Left lobe of liver (tissue), 2 donors: ENCODE results near the gene UHRF1. TPM values are rescaled to one million over a fixed set of nuclear protein-coding genes. Genes with fewer than 3 reads are reported as not detected.
"Not testable (repeated sequence)": the region's sequence is repeated elsewhere in the genome, so short reads cannot be mapped to it uniquely, and the experiment has no call there.

Source experiments
- ATAC-seq: fragments of 200-7000 bp; cut with Tn5 transposase; one replicate; pipeline ENCODE4 v1.9.1; 2020; ENCODE audit warnings: mild to moderate bottlenecking, moderate library complexity
- DNase-seq: peaks from one replicate; pipeline ENCODE4 v3.0.0-alpha.2; 2020; ENCODE audit warnings: low spot score
- total RNA-seq: library from RNA; stranded (reverse); gene quantifications from one replicate; pipeline ENCODE4 v1.2.1, GENCODE V29; 2021
- donor health status: DM: no; HTN: no; CAD: no; lungs with moderate emphysema.
- donor health status: DM: no; HTN: yes; CAD: no.

The UHRF1 gene
- total RNA-seq = 0.45 TPM

DNA sequence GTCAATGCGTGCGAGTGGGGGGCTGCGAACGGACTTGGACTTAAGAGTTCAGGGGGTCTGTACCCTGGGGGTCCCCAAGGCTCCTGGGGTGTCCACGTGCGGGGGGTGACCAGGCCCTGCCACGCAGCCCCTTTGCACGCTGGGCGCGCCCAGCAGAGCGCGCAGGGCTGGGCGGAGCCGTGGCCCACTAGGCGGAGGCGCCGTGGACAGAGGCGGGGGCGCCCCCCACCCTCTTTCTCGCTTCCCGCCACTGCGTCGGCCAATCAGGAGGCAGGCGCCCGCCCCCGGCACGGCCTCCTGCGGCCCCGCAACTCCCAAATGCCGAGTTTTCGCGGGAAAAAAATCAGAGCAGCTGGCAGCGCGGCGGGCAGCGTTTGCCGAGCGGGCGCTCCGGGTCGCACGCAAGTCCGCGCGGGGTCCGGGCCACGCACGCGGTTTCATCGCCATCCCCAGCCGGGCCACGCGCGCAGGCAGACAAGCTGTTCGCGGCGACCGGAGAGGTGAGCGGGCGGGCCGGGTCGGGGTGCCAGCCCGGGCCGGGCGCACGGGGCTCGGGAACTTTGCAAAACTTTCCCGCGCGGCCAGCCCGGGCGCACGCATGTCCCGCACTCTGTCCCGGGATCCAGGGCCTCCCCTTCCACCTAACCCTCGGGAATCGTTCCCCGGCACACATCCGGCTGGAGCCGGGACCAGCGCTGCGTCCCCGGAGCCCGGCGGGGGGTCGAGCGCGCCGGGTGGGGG lies at the start of gene UHRF1:
TSS of gene UHRF1 (plus strand) at position 346 of the 741 bp plus-strand sequence. CDS start 1,385 bp downstream, outside the sequence.
- DNase-seq (no peak), ATAC-seq (no peak)

DNA sequence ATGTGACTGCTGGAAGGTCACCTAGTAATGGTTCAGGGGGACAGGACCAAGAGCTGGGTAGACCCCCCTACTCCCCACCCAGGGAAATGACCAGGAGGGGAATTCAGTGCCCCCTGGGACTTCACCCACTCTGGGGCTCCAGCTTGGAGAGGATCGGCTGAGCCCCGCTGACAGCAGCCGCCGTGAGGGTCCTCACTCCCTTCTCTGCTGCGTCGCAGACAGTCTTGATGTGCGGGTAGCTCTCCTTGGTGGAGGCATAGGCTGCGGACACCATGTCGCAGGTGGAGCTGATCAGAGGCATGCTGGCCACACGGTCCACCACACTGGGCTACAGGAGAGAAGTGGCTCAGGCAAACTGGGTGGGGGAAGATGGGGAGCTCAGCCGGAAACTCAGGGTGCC lies 49.6 kb upstream of the UHRF1 start:
- no peak for DNase-seq
- ATAC-seq = no peak

DNA sequence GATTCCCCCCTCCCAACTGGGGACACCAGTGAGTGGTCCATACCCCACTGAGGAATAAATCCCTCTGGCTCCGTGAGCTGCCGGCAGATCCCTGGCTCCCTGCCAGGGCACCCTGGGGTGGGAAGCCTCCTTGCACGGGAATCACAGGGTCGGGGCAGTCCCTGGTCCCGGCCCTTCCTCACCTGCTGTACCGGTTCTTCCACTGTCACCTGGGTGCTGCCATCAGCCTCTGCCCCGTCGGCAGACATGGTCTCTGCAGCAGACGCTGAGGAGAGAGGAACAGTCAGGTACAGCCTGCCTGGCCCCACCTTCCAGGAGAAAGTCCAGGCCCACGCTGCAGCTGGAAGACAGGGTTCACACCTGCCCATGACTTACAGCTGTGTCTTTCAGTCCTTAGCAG lies 48.2 kb upstream of the UHRF1 start:
- ATAC-seq (peak; percentile 53), DNase-seq (no peak)

DNA sequence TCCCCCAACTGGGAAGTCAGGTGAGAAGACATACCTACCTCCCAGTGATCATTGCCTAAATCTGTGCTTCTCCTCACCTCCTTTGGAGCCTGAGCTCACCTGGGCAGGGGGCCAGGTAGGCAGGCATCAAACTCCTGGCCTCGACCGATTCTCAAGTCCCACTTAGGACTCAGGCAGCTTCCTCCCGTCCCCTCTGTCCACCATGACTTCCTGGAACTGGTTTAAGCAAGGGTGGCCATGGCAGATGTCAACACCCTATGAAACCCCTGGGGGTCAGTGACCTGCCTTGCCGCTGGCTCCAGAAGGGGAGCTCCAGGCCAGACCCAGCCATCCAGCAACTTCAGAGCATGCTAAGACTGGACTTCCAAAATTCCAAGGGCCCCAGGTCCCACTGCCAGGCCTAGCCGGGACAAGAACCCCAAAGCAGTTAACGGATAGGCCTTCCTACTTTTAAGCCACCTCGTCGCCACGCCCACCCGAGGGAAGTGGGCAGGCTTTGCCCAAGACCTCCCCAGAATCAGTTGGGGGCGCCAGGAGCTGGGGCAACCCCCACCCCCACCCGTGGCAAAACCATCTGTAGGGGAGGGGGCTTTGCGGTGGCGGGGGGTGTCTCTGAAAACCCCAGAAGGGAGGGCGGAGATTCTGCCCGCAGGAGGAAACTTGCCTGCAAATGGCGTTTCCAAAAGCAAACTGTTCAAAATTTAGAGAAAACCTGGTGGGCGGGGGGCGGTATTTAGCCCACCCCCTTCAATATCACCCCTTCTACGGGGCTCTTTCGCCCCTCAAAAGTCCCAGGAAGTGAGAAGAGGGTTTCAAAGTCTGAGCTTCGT lies 42.5 kb upstream of the UHRF1 start:
- ATAC-seq = peak; percentile 30

DNA sequence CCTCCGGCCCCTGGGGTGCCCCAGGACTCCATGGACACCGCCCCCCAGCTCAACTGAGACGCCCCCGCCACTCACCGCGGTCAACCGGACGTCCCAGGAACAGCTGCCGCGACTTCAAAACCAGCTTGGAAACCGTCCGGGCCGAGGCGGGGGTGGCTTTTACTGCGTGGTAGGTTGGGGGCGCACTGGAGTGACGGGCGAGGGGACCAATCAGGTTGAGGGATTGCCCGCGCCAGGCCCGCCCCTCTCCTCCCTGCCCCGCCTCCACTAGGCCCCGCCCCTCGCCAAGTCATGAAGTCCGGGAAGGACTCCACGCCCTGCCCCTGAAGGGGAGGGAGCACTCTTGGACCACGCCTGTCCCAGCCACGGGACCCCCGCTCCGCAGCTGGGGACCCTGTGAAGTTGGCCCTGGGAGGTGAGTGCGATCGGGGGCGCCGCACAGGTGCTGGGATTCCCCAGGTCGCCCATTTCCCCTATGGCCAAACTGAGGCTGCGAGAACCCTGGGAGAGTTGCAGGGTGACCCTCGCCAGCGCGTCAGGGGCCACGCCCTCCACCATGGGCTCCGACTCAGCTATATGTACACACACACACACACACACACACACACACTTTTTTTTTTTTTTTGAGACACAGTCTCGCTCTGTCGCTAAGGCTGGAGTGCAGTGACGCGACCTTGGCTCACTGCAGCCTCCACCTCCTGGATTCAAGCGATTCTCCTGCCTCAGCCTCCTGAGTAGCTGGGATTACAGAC lies 41.6 kb upstream of the UHRF1 start, which contains the start of gene PLIN3:
TSS of gene PLIN3 (minus strand) at position 134 of the 752 bp plus-strand sequence. CDS start 6,273 bp downstream, outside the sequence.
- peak; percentile 98 for DNase-seq
- peak; percentile 96 for ATAC-seq

More for the DNA sequence above, 42.5 kb upstream of the UHRF1 start:
- peak; percentile 63 for DNase-seq

DNA sequence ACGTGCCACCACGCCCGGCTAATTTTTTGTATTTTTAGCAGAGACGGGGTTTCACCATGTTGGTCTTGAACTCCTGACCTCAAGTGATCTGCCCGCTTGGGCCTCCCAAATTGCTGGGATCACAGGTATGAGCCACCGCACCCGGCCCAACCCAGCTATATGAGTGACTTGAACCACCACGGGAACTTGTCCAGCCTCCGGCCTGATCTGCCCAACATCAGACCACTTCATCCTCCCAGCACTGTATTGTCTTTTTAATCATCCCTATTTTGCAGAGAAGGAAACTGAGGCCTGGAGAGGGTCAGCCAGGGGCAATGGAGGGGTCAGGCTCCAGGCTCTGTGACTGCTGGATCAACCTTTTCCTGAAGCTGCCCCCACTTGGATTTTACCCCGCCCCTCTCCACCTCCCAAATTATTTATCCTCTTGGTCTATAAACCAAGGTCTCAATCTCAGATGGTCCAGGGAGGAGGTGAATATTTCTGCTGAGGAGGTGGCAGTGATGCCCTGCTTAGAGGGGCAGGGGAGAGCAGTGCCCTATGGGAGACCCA lies 40.9 kb upstream of the UHRF1 start:
- ATAC-seq (no peak), DNase-seq (peak; percentile 50)

DNA sequence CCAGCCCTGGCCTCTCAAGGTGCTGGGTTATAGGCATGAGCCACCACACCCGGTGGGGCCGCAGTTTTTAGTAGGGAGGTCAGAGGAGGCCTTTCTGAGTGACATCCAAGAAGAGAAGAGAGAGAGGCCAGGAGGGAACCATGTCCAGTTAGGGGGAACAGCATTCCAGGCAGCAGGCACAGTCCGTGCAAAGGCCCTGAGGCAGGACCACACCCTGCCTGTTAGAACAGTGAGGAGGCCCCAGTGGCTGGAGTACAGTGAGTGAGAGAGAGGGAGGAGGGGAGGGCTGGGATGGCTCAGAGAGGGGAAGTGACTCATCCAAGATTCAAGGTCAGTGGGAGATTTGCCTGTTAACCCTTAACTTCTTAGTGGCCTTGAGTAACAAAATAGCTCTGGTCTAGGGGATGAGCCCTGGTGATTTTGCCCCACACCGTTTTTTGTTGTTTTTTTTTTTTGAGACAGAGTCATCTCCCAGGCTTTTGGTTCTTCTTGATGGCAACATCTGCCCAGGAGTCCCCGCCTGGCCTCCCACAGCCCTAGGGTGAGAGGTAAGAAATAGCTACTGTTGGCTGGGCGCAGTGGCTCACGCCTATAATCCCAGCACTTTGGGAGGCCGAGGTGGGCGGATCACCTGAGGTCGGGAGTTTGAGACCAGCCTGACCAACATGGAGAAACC lies 39.1 kb upstream of the UHRF1 start:
- ATAC-seq (no peak), DNase-seq (peak; percentile 51)

DNA sequence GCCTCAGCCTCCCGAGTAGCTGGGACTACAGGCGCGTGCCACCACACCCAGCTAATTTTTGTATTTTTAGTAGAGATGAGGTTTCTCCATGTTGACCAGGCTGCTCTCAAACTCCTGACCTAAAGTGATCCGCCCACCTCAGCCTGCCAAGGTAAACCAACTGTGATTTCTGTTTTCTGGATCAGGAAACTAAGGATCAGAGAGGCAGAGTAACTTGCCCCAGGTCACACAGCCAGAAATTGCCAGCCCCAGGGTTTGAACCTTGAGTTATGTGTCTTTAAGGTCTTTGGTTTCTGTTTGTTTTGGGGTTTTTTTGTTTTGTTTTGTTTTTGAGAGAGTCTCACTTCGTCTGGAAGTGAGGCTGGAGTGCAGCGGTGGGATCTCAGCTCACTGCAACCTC lies 37.6 kb upstream of the UHRF1 start:
- DNase-seq (no peak), ATAC-seq (no peak)

DNA sequence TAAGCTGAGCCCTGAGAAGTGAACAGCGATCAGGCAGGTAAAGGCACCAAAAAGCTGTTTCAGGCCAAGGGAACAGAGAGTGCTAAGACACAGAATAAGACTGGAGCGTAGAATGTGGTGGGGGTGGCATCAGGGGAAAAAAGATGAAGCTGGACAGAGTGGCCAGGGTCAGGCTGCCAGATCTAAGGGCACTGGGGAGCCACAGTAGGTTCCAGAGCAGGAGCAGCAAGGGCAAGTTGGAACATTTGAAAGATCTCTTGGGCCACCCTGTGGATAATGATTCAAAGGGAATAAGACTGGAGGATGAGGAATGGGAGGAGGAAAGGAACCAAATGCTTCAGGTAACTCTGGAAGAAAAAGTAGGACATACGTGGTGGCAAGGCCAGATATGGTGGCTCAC lies 35.4 kb upstream of the UHRF1 start:
- ATAC-seq (no peak), DNase-seq (no peak)

DNA sequence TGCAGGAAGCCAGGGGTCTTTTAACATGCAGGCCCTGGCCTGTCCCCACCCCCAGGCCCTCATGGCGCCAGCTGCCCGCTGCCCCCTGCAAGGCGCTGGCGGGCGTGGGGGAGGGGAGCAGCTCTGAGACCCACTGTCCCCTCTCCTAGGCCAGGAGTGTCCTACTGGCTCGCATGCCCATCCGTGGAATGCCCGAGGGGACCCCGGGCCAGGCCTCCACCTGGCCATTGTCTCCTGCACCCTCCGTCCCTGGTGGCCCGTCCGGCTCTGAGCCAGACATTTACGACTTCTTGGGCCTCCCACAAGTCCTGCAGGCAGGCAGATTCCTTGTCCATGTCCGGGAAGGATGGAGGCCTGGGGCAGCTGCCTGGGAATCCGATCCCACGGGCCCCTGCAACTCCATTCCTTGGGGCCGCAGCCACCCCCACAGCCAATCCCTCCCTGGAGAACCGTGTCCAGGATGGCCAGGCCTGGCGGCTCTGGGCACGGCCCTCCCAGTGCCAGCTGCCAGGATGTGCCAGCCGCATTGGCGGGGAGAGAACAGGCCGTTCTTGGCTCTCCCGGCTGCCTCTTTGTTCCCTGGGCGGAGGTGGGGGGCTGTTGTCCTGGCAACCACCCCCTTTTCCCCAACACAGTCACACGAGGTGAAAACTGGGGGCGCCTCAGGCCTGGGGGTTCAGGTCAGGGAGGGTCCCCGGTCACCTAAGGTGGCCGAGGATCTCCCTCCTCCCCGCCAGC lies 31.4 kb upstream of the UHRF1 start:
- DNase-seq (no peak), ATAC-seq (no peak)

DNA sequence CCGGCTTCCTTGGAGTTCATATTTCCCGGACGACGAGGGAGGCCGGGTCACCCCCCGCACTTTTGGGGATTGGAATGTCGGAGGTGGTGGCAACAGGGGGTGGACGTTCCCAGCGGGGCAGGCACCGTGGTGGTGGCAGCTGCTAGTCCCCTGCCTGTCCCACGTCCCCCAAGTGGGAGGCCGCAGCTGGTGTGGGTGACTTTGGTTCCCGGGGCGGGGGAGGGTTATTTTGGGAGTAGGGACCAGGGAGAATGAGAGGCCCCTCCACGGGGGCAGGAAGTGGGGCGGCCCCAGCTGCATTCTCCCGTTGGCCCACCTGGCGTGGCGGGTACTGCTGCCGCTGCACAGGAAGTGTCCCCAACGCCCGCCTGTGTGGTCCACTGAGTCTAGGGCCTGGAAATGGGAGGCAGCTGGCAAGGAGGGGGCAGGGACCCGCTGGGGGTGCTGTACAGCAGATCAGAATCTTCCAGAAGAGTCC lies 30.8 kb upstream of the UHRF1 start:
- DNase-seq = no peak

DNA sequence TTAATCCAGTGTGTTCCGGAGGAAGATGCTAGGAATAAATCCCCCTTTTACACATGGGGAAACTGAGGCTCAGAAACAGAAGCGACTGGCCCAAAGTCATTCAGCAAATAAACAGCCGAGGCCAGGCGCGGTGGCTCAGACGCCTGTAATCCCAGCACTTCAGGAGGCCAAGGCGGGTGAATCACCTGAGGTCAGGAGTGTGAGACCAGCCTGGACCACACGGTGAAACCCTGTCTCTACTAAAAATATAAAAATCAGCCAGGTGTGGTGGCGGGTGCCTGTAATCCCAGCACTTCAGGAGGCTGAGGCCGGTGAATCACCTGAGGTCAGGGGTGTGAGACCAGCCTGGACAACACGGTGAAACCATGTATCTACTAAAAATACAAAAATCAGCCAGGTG lies 30.3 kb upstream of the UHRF1 start:
- ATAC-seq (no peak), DNase-seq (no peak)

More for the DNA sequence above, 30.8 kb upstream of the UHRF1 start:
- ATAC-seq = no peak

DNA sequence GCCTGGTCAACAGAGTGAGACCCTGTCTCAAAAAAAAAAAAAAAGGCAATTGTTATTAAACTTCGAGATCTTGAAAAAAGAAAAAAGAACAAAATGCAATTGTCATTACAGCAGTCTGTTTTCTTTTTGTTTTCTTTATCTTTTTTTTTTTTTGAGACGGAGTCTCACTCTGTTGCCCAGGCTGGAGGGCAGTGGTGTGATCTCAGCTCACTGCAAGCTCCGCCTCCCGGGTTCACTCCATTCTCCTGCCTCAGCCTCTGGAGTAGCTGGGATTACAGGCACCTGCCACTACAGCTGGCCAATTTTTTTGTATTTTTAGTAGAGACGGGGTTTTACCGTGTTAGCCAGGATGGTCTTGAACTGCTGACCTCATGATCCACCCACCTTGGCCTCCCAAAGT lies 26.4 kb upstream of the UHRF1 start:
- not testable (repeated sequence) for DNase-seq, ATAC-seq

DNA sequence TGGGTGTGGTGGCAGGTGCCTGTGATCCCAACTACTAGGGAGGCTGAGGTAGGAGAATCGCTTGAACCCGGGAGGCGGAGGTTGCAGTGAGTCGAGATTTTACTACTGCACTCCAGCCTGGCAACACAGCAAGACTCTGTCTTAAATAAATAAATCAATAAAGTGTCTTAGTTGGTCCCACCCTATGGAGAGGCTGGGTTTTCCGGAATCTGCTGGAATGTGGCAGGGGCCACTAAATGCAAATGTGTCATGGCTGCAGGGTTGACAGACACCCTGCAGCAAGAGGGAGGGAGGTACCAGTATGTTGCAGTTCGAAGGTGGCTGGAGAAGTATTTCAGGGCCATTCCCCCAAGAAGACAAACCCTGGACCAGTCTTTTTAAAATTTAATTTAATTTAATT lies 24.3 kb upstream of the UHRF1 start:
- not testable (repeated sequence) for DNase-seq, ATAC-seq

DNA sequence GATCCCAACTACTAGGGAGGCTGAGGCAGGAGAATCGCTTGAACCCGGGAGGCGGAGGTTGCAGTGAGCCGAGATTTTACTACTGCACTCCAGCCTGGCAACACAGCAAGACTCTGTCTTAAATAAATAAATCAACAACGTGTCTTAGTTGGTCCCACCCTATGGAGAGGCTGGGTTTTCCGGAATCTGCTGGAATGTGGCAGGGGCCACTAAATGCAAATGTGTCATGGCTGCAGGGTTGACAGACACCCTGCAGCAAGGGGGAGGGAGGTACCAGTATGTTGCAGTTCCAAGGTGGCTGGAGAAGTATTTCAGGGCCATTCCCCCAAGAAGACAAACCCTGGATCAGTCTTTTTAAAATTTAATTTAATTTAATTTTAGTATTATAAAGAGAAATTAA lies 21.5 kb upstream of the UHRF1 start:
- not testable (repeated sequence) for ATAC-seq, DNase-seq

DNA sequence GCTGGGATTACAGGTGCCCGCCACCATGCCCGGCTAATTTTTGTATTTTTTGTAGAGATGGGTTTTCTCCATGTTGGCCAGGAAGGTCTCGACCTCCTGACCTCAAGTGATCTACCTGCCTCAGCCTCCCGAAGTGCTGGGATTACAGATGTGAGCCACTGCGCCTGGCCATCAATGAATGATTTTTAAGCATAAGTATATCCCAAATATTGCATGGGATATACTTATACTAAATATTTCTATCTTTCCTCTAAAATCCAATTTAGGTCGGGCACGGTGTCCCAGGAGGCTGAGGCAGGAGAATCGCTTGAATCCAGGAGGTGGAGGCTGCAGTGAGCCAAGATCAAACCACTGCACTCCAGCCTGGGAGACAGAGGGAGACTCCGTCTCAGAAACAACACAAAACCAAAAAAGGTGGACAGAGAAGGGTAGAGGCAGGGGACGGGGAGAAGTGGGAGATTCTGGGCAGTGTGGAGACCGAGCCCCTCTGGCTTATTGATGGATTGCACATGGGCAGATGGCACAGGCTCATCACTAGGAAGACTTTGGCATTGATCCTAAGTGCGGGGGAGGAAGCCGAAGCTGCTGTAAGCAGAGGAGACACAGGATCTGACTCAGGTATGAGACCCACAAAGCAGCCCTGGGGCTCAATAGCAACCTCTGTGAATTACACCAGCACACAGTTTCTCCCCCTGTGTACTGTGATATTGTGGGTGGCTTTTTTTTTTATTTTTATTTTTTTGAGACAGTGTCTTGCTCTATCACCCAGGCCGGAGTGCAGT lies 20.1 kb upstream of the UHRF1 start:
- no peak for ATAC-seq
- DNase-seq = no peak

DNA sequence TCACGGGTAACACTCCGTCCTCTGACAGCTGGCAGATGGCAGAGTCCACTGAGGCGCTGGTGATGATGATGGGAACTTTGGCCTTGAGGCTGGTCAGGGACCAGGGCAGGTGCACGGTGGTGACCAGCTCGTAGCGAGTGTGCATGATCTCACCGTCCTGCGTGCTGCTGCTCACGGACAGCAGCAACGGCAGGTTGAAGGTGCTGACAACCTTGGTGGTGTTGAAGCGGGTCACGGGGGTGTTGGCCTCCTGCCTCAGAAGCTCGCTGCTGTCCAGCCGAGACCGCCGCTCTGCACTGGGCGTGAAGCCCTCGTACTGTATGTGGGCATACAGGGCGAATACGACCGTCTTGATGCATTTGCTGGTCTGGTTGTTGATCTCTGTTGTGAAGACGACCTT lies 18.2 kb upstream of the UHRF1 start:
- DNase-seq (no peak), ATAC-seq (no peak)

DNA sequence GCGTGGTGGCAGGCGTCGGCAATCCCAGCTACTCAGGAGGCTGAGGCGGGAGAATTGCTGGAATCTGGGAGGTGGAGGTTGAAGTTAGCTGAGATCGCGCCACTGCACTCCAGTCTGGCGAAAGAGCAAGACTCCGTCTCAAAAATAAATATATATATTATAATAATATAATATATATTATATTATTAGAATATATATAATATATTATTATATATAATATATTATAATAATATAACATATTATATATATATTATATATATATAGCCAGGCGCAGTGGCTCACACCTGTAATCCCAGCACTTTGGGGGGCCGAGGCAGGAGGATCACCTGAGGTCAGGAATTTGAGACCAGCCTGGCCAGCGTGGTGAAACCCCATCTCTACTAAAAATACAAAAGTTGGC lies 16.3 kb upstream of the UHRF1 start:
- DNase-seq = not testable (repeated sequence)

DNA sequence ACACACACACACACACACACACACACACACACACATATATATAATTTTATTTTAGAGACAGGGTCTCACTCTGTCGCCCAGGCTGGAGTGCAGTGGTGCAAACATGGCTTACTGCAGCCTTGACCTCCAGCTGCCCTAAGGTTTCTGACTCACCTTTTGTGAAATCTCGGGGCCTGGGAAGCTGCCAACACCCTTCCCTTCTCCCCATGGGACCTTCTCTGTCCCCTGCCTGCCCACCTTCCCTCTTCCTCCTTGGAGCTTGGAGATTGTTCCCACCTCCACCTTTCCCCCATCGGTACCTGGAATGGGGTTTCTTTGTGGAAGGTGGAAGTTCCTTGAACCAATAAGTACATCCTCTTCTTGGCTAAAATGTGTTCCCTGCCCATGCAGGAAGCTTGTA lies 12.9 kb upstream of the UHRF1 start:
- no peak for DNase-seq
- ATAC-seq = no peak

More for the DNA sequence above, 16.3 kb upstream of the UHRF1 start:
- ATAC-seq = not testable (repeated sequence)
